MM.1S (cell line): ENCODE measurements around the gene OR8H2.

Experiments
- CTCF ChIP-seq: fragments of 300-600 bp; sonication (generic); IDR thresholded peaks from 2 replicates; pipeline ENCODE4 v1.5.1; 2016; ENCODE audit warnings: antibody characterized with exemption, low read length, mixed read lengths
- EZH2 ChIP-seq: fragments of 300-600 bp; sonication (generic); optimal IDR thresholded peaks from 2 replicates; pipeline ENCODE3; 2017; ENCODE audit warnings: low read depth, mild to moderate bottlenecking, antibody characterized with exemption, low read length, mixed read lengths
- EZH2phosphoT487 ChIP-seq: fragments of 300-600 bp; sonication (generic); IDR thresholded peaks from 2 replicates; pipeline ENCODE4 v1.6.1; 2018; ENCODE audit warnings: antibody characterized with exemption, low read length

DNA sequence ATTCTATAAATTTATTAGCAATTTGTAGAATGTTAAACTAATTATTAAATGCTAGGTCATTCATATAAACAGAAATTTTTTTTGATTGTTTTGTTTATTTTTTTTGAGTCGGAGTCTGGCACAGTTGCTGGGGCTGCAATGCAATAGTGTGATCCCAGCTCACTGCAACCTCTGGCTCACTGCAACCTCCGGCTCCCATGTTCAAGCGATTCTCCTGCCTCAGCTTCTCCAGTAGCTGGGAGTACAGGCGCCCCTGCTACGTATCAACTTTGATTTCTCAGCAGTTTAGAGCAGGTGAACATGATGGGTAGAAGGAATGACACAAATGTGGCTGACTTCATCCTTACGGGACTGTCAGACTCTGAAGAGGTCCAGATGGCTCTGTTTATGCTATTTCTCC lies 18.6 kb downstream of the OR8H2 start, which contains the start of gene OR8H3:
- no peak for TF ChIP-seq CTCF
- TF ChIP-seq EZH2phosphoT487: no peak
- TF ChIP-seq EZH2: no peak
